GM20431 (cell line): ENCODE data around the gene EMP2.

Experiments
- in situ Hi-C: fragments of 300-500 bp; cut with MseI, MboI; formaldehyde crosslinking; loops from one replicate; pipeline ENCODE4 v1.15.0; 2020; ENCODE audit warnings: low sequenced_read_pairs; ENCODE audit not compliant: unreplicated experiment

The EMP2 gene

GRCh38 chr16:10502776-10503175 is 77.6 kb downstream of the EMP2 start:
- in situ Hi-C loops, result loop anchor here (10.0 kb wide), 1 partner anchor 248 kb away; no protein-coding TSS in a partner anchor

- in situ Hi-C loops, result loop anchor here (10.0 kb wide), 1 partner anchor 246 kb away; no protein-coding TSS in a partner anchor
Measured at GRCh38 chr16:10501016-10501607, 79.3 kb downstream of the EMP2 start.

- in situ Hi-C loops, result loop anchor here (10.0 kb wide), 1 partner anchor 246 kb away; no protein-coding TSS in a partner anchor
Measured at GRCh38 chr16:10500582-10500981, 79.8 kb downstream of the EMP2 start.

GRCh38 chr16:10497132-10498101 is 83.0 kb downstream of the EMP2 start:
- in situ Hi-C loops, result no loop called here

- in situ Hi-C loops, result no loop called here
Measured at GRCh38 chr16:10495031-10495345, 85.4 kb downstream of the EMP2 start.

- in situ Hi-C loops, result no loop called here
Measured at GRCh38 chr16:10494343-10495030, 85.9 kb downstream of the EMP2 start.

GRCh38 chr16:10493276-10493675 is 87.1 kb downstream of the EMP2 start:
- in situ Hi-C loops, result no loop called here

- in situ Hi-C loops, result no loop called here
Measured at GRCh38 chr16:10490141-10490540, 90.3 kb downstream of the EMP2 start.

GRCh38 chr16:10485698-10486382 is 94.6 kb downstream of the EMP2 start:
- in situ Hi-C loops, result no loop called here

- in situ Hi-C loops, result no loop called here
Measured at GRCh38 chr16:10485159-10485558, 95.2 kb downstream of the EMP2 start.

GRCh38 chr16:10480151-10480550 is 100.2 kb downstream of the EMP2 start:
- in situ Hi-C loops, result no loop called here
